Psoas muscle (tissue), 7 donors: ENCODE data around the gene SPSB1. TPM values are rescaled to one million over a fixed set of nuclear protein-coding genes. Genes with fewer than 3 reads are reported as not detected.

Experiments
- polyA plus RNA-seq, 3 donors: library from polyadenylated mRNA; stranded (reverse); fragments of 200-250 nt; gene quantifications; one replicate each; pipeline ENCODE4 v1.2.3, GENCODE V29; 2013
- total RNA-seq, 4 donors: library from RNA; stranded (reverse); fragmentation: NEBNext Ultra II Directional in 2 of 4; extraction: Animal tissue kit (Norgen Biotek cat#: 25700) in 2 of 4; gene quantifications; one replicate each; pipeline versions ENCODE4 v1.2.1 to v1.2.4, GENCODE V29; 2021 to 2023
- donor health status: healthy with polysubstance abuse.
- donor health status: DM: no; HTN: no; CAD: no; lungs with moderate emphysema.
- donor health status: Bipolar disorder and iron deficiency.
- donor health status: healthy.
- donor health status: DM: no; HTN: no; CAD: no.
- donor health status: DM: no; HTN: no; CAD: no.
- donor health status: DM: yes; HTN: yes; CAD: no.

Gene SPSB1
- total and polyA plus RNA-seq, 7 donors, result 12.0 to 60.7 (median 31.3) TPM

Other genes starting within 250 kb of the SPSB1 start
- 10 to 100 TPM; 12.8 to 97.9 (median 55.5) TPM for gene SLC2A5, start 223.3 kb upstream of the SPSB1 start, total RNA-seq
- 10 to 100 TPM; 13.2 to 36.8 (median 31.7) TPM for gene SLC2A5, start 223.3 kb upstream of the SPSB1 start, polyA plus RNA-seq
- gene GPR157, start 163.8 kb upstream of the SPSB1 start, total RNA-seq, result 10 to 100 TPM; 13.1 to 49.5 (median 33.4) TPM
- gene GPR157, start 163.8 kb upstream of the SPSB1 start, polyA plus RNA-seq, result 10 to 100 TPM; 11.6 to 21.6 (median 15.7) TPM
- gene H6PD, start 58.1 kb upstream of the SPSB1 start, total RNA-seq, result 10 to 100 TPM; 21.0 to 56.8 (median 37.0) TPM
- 10 to 100 TPM in 2 of 3 donors, 1 to 10 TPM in 1; 5.8 to 23.4 (median 14.9) TPM for gene H6PD, start 58.1 kb upstream of the SPSB1 start, polyA plus RNA-seq
- gene SLC25A33, start 246.6 kb downstream of the SPSB1 start, total RNA-seq, result 10 to 100 TPM in 1 of 4 donors, 1 to 10 TPM in 3; 1.7 to 26.8 (median 6.1) TPM
- gene SLC25A33, start 246.6 kb downstream of the SPSB1 start, polyA plus RNA-seq, result 10 to 100 TPM in 1 of 3 donors, 1 to 10 TPM in 2; 2.5 to 10.5 (median 9.2) TPM